ENCODE data around the gene SLC49A3. TPM values are rescaled to one million over a fixed set of nuclear protein-coding genes. Genes with fewer than 3 reads are reported as not detected.

Gene SLC49A3
- total and polyA plus RNA-seq, 2 of the 8 experiments (the other 6 are each of a cell fraction or from before 2014, with no cell fraction given), result 5.0 to 8.8 TPM

DNA sequence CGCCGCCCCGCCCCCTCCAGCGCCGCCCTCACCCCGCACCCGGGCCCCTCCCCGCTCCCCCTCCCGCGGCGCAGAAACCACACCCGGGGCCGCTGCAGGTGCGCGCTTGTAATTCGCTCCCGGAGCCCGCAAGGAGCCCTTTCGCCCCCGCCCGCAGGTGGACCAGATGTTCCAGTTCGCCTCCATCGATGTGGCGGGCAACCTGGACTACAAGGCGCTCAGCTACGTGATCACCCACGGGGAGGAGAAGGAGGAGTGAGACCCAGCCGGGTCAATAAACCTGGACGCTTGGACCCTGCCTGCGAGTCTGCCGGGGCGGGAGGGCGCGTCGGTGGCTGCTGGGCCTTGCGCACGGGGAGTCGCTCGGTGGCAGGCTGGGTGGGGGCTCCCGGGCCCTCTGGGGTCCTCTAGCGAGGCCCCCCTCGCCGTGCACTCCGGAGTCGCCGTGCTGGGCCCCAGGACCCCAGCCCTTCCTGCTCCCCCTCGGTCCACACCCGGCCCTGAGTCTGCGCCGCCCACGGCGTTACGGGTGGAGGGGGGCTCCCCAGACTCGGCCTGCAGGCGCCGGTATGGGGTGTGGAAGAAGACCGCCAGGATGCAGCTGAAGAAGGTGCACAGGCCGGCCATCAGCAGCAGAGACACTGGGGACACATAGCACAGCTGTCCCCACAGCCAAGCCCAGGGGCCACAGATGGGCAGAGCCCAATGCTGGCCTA lies 7.1 kb downstream of the SLC49A3 start:
- H2BK20ac ChIP-seq (ENCODE audit: low read length), result no peak overlapping the region
- peak overlapping the region; percentile 41 to 58; a peak in 3 of 4 replicates for H3K4me2 ChIP-seq (ENCODE audit: insufficient read depth in 1 of 2, low read depth in 2 of 2, low read length in 2 of 2)
- no peak overlapping the region for H3K18ac ChIP-seq (ENCODE audit: extremely low read depth, low read length)
- H3K14ac ChIP-seq (ENCODE audit: insufficient read length), result no peak overlapping the region
- H3K4me3 ChIP-seq (ENCODE audit: extremely low read depth in 1 of 4, insufficient read depth in 2 of 4, low read depth in 3 of 4, low read length in 4 of 4), result no peak overlapping the region
- no peak overlapping the region for H4K5ac ChIP-seq (ENCODE audit: insufficient read length, low read depth, low read length)
- no peak for TF ChIP-seq GABPA (IDR thresholded peaks at IDR 0.05; ENCODE audit: borderline replicate concordance, insufficient read depth, low read length)
- no peak overlapping the region for H2AFZ ChIP-seq (ENCODE audit: low read length)
- no peak overlapping the region for H3K23ac ChIP-seq (ENCODE audit: insufficient read length)
- POLR2A ChIA-PET (ENCODE audit: partially characterized antibody), result interaction anchor here (2.0 to 6.3 kb wide), 3 partner anchors 9 to 16 kb away, joined by 5 to 34 read pairs (median 25); partner anchors contain the start of genes ATP5ME and MYL5
- H3K79me1 ChIP-seq (ENCODE audit: low read depth, low read length), result no peaks in the 10 kb centered on the region
- no peak overlapping the region for H3K9ac ChIP-seq (replicated peaks in 1 of 4; ENCODE audit: extremely low read depth in 1 of 4, low read depth in 3 of 4, low read length in 3 of 4)
- CTCF ChIA-PET (ENCODE audit: partially characterized antibody), result interaction anchor here (0.7 to 1.3 kb wide), 2 partner anchors 28 to 79 kb away, joined by 3 read pairs; no protein-coding TSS in a partner anchor
- H3K9me3 ChIP-seq (ENCODE audit: insufficient read depth in 2 of 2, low read depth in 1 of 2, low read length in 1 of 2), result no peaks in the 10 kb centered on the region
- WGBS, 2 experiments (ENCODE audit: extremely low coverage in 1 of 2, insufficient coverage in 1 of 2, insufficient read length in 1 of 2, insufficient replicate concordance in 2 of 2, low coverage in 1 of 2, low lambda C conversion rate in 2 of 2, missing lambda C conversion rate in 1 of 2), result 90% methylated on average over 35 of the region's 58 CpGs; no CpG with 5 or more reads in 1 of the 2 experiments
- no peaks in the 10 kb centered on the region; a peak in 2 of 7 replicates for H3K27me3 ChIP-seq (replicated peaks in 1 of 4; ENCODE audit: control insufficient read depth in 3 of 4, extremely low read depth in 1 of 4, insufficient read depth in 3 of 4, low read length in 3 of 4)
- H4K91ac ChIP-seq (replicated peaks; ENCODE audit: insufficient read length, low read length), result no peak overlapping the region
- no peak overlapping the region for H3K56ac ChIP-seq (replicated peaks; ENCODE audit: insufficient read length, low read depth, low read length)
- DNase-seq (ENCODE audit: low read depth in 1 of 2, low spot score in 2 of 2) (peak in 1 of 2 experiments; percentile 76), FAIRE-seq (no peak)
- no peak overlapping the region for H2BK12ac ChIP-seq (ENCODE audit: low read depth, low read length)
- H4K20me1 ChIP-seq (replicated peaks in 1 of 2; ENCODE audit: control insufficient read depth in 1 of 2, insufficient read depth in 2 of 2, low read length in 2 of 2), result peaks cover 0 to 14% of the 10 kb centered on the region in 2 experiments
- H2BK5ac ChIP-seq (ENCODE audit: low read depth, low read length), result no peak overlapping the region
- no peak overlapping the region for H3K27ac ChIP-seq (ENCODE audit: low read depth, low read length)
- no peaks in the 10 kb centered on the region for H3K36me3 ChIP-seq (ENCODE audit: control insufficient read depth in 2 of 4, insufficient read depth in 4 of 4, low read length in 3 of 4)
- H2BK15ac ChIP-seq (ENCODE audit: low read length), result no peak overlapping the region
- no peaks in the 10 kb centered on the region for H3K23me2 ChIP-seq (ENCODE audit: low read depth, low read length)
- no peak overlapping the region for H3K4ac ChIP-seq (replicated peaks; ENCODE audit: insufficient read length, low read depth, low read length)
- H3K4me1 ChIP-seq (replicated peaks in 1 of 4; ENCODE audit: control insufficient read depth in 3 of 4, insufficient read depth in 4 of 4, low read length in 3 of 4), result peaks cover 0 to 19% (median 5%) of the 10 kb centered on the region in 4 experiments; a peak in 5 of 7 replicates
- 0 out of 2 replicates have a peak overlapping the region, but pooled peaks have one; percentile 4 for H4K8ac ChIP-seq (ENCODE audit: extremely low read depth, insufficient read depth, low read length)
- no peaks in the 10 kb centered on the region for H3K79me2 ChIP-seq (ENCODE audit: control insufficient read depth in 1 of 2, insufficient read depth in 2 of 2, low read length in 2 of 2)
- H2AK5ac ChIP-seq (ENCODE audit: low read depth, low read length), result no peak overlapping the region
- no peak overlapping the region for H2BK120ac ChIP-seq (replicated peaks; ENCODE audit: low read depth, low read length)

Measured in H1 (cell line).